22Rv1 (cell line): Measurements from ENCODE around the gene IL17RE.
A peak's percentile ranks its signal among the peaks of the same experiment; 100 is the strongest.
"Not testable (repeated sequence)": the region's sequence is repeated elsewhere in the genome, so short reads cannot be mapped to it uniquely, and the experiment has no call there.

ENCODE experiments used
- H3K27ac ChIP-seq: fragments of 450-650 bp; 2 replicates; pipeline ENCODE4 v1.5.1; 2017
- CTCF ChIP-seq: fragments of 450-650 bp; IDR thresholded peaks from 2 replicates; pipeline ENCODE4 v1.5.1; 2017; ENCODE audit warnings: mild to moderate bottlenecking
- ZFX ChIP-seq: fragments of 450-650 bp; IDR thresholded peaks from 2 replicates; pipeline ENCODE4 v1.6.1; 2017; ENCODE audit warnings: antibody characterized with exemption, borderline replicate concordance

IL17RE gene

GRCh38 chr3:9933561-9934234 lies 31.1 kb downstream of the IL17RE start, which contains the start of gene CRELD1:
CRELD1 (plus strand) TSS chr3:9933834; CDS start chr3:9934439, 605 bp downstream.
- H3K27ac ChIP-seq, result peak within 1 kb of the TSS; percentile 95

GRCh38 chr3:9934235-9934621 lies 31.6 kb downstream of the IL17RE start:
- peak overlapping the region; percentile 95 for H3K27ac ChIP-seq
- TF ChIP-seq ZFX, result no peak
- 0 out of 2 replicates have a peak, but pooled peaks have one; percentile 11 for TF ChIP-seq CTCF

More at GRCh38 chr3:9933561-9934234, 31.1 kb downstream of the IL17RE start, which contains the start of gene CRELD1:
- TF ChIP-seq CTCF (no peak), ZFX (no peak)

- peak overlapping the region; percentile 95; the same call in 1 of the 2 replicates for H3K27ac ChIP-seq
- no peak for TF ChIP-seq CTCF
- no peak for TF ChIP-seq ZFX
Measured at GRCh38 chr3:9934993-9935392, 32.3 kb downstream of the IL17RE start.

GRCh38 chr3:9935966-9936510 lies 33.4 kb downstream of the IL17RE start:
- peak overlapping the region; percentile 95; the same call in 1 of the 2 replicates for H3K27ac ChIP-seq
- TF ChIP-seq ZFX, result no peak
- TF ChIP-seq CTCF, result no peak

- no peak overlapping the region for H3K27ac ChIP-seq
Measured at GRCh38 chr3:9937486-9938238, 35.0 kb downstream of the IL17RE start.

GRCh38 chr3:9938966-9939365 lies 36.3 kb downstream of the IL17RE start:
- TF ChIP-seq CTCF, result no peak
- no peak for TF ChIP-seq ZFX

More at GRCh38 chr3:9937486-9938238, 35.0 kb downstream of the IL17RE start:
- no peak for TF ChIP-seq CTCF
- no peak for TF ChIP-seq ZFX

GRCh38 chr3:9939906-9940305 lies 37.3 kb downstream of the IL17RE start:
- H3K27ac ChIP-seq, result not testable (repeated sequence)

More at GRCh38 chr3:9938966-9939365, 36.3 kb downstream of the IL17RE start:
- no peak overlapping the region for H3K27ac ChIP-seq
